OCI-LY1 (cell line): Measurements from ENCODE around the gene VGLL4.

Experiments used
- CTCF ChIP-seq: fragments of 200-600 bp; sonication (generic), shearing (Covaris generic); IDR thresholded peaks from 2 replicates; pipeline ENCODE4 v1.5.1; 2017; ENCODE audit warnings: mild to moderate bottlenecking, antibody characterized with exemption, low read length, moderate library complexity, mixed read lengths
- EZH2 ChIP-seq: fragments of 200-600 bp; sonication (generic), shearing (Covaris generic); IDR thresholded peaks from 2 replicates; pipeline ENCODE4 v1.8.0; 2017; ENCODE audit warnings: borderline replicate concordance, mixed run types, mild to moderate bottlenecking, antibody characterized with exemption, low read length, moderate library complexity, mixed read lengths

- TF ChIP-seq EZH2: no peak
- no peak for TF ChIP-seq CTCF
These were observed 104.5 kb downstream of the VGLL4 start for GRCh38 chr3:11539218-11539617.
